WTC11 (cell line): Measurements from ENCODE around the gene ECI1. TPM values are rescaled to one million over a fixed set of nuclear protein-coding genes. Genes with fewer than 3 reads are reported as not detected.

Experiments used
- ATAC-seq: fragments of 200-7000 bp; cut with Tn5 transposase; 2 replicates; pipeline ENCODE4 v1.10.0; 2021; ENCODE audit warnings: mild to moderate bottlenecking, moderate library complexity
- CTCF ChIA-PET: fragments of 300-600 bp; sonication (Branson Sonifier 250); formaldehyde crosslinking; loops from one replicate; lab custom pipeline; 2021; ENCODE audit warnings: antibody characterized with exemption; lab: Charles Lee
- POLR2A ChIA-PET: fragments of 350-600 bp; sonication (Branson Sonifier 250); formaldehyde crosslinking; loops from one replicate; lab custom pipeline; 2021; ENCODE audit warnings: antibody characterized with exemption; lab: Charles Lee
- DNase-seq: peaks from one replicate; pipeline ENCODE4 v3.0.0; 2021; ENCODE audit warnings: low spot score
- H3K27ac Mint-ChIP-seq: 2 replicates; pipeline ENCODE4 v1.8.0; 2021; ENCODE audit warnings: mixed read lengths
- H3K27me3 Mint-ChIP-seq: 2 replicates; pipeline ENCODE4 v1.8.0; 2021; ENCODE audit warnings: low read depth, mild to moderate bottlenecking, moderate library complexity, mixed read lengths
- H3K36me3 Mint-ChIP-seq: 2 replicates; pipeline ENCODE4 v1.8.0; 2021; ENCODE audit warnings: mixed read lengths
- H3K4me1 Mint-ChIP-seq: 2 replicates; pipeline ENCODE4 v1.8.0; 2022; ENCODE audit warnings: mixed read lengths
- H3K4me3 Mint-ChIP-seq: 2 replicates; pipeline ENCODE4 v1.8.0; 2021; ENCODE audit warnings: mild to moderate bottlenecking, moderate library complexity, mixed read lengths
- H3K9me3 Mint-ChIP-seq: 2 replicates; pipeline ENCODE4 v1.8.0; 2021; ENCODE audit warnings: mixed read lengths
- AFF4 ChIP-seq: sonication (generic); formaldehyde crosslinking; IDR thresholded peaks from 2 replicates; pipeline ENCODE4 v1.8.1; 2023; ENCODE audit warnings: mild to moderate bottlenecking, missing genetic modification reagents, borderline replicate concordance
- AR ChIP-seq: fragments of 250-450 bp; sonication (Bioruptor Pico); IDR thresholded peaks from 2 replicates; pipeline ENCODE4 v1.9.0; 2021; ENCODE audit warnings: mild to moderate bottlenecking
- ATF2 ChIP-seq: sonication (generic); formaldehyde crosslinking; IDR thresholded peaks from 2 replicates; pipeline ENCODE4 v1.8.1; 2022; ENCODE audit warnings: low read depth, missing genetic modification reagents, borderline replicate concordance
- CTCF ChIP-seq: fragments of 200-600 bp; IDR thresholded peaks from 2 replicates; pipeline ENCODE4 v1.8.0; 2022; ENCODE audit warnings: antibody characterized with exemption
- E2F4 ChIP-seq: sonication (generic); formaldehyde crosslinking; IDR thresholded peaks from 2 replicates; pipeline ENCODE4 v1.8.1; 2022; ENCODE audit warnings: low read depth, mild to moderate bottlenecking, moderate library complexity, missing genetic modification reagents, borderline replicate concordance
- ETV6 ChIP-seq: sonication (generic); formaldehyde crosslinking; IDR thresholded peaks from 2 replicates; pipeline ENCODE4 v1.8.1; 2022; ENCODE audit warnings: mild to moderate bottlenecking, missing genetic modification reagents
- GTF2I ChIP-seq: fragments of 250-450 bp; sonication (Bioruptor Pico); conservative IDR thresholded peaks from 2 replicates; pipeline ENCODE4 v1.4.0; 2021; ENCODE audit warnings: mild to moderate bottlenecking
- NFYB ChIP-seq: sonication (generic); formaldehyde crosslinking; conservative IDR thresholded peaks from 2 replicates; pipeline ENCODE4 v1.8.0; 2022; ENCODE audit warnings: low read depth, missing genetic modification reagents
- RELA ChIP-seq: sonication (generic); formaldehyde crosslinking; IDR thresholded peaks from 2 replicates; pipeline ENCODE4 v1.8.1; 2022; ENCODE audit warnings: missing genetic modification reagents, mild to moderate bottlenecking, borderline replicate concordance
- TCF7 ChIP-seq: sonication (generic); formaldehyde crosslinking; IDR thresholded peaks from 2 replicates; pipeline ENCODE4 v1.8.0; 2022; ENCODE audit warnings: mild to moderate bottlenecking, low read depth, missing genetic modification reagents, moderate library complexity
- TEAD4 ChIP-seq: sonication (generic); formaldehyde crosslinking; IDR thresholded peaks from 2 replicates; pipeline ENCODE4 v1.8.0; 2022; ENCODE audit warnings: mild to moderate bottlenecking, missing genetic modification reagents
- USF2 ChIP-seq: sonication (generic); formaldehyde crosslinking; IDR thresholded peaks from 2 replicates; pipeline ENCODE4 v1.8.1; 2023; ENCODE audit warnings: mild to moderate bottlenecking, missing genetic modification reagents, moderate library complexity
- ZNF281 ChIP-seq: sonication (generic); formaldehyde crosslinking; IDR thresholded peaks from 2 replicates; pipeline ENCODE4 v1.8.0; 2023; ENCODE audit warnings: mild to moderate bottlenecking, missing genetic modification reagents
- ZNF423 ChIP-seq: fragments of 250-450 bp; sonication (Bioruptor Pico); IDR thresholded peaks from 2 replicates; pipeline ENCODE4 v2.1.2; 2022; ENCODE audit warnings: mild to moderate bottlenecking, moderate library complexity
- ZNF425 ChIP-seq: fragments of 250-450 bp; sonication (Bioruptor Pico); conservative IDR thresholded peaks from 2 replicates; pipeline ENCODE4 v1.9.0; 2021; ENCODE audit warnings: mild to moderate bottlenecking
- ZSCAN18 ChIP-seq: fragments of 250-450 bp; sonication (Bioruptor Pico); IDR thresholded peaks from 2 replicates; pipeline ENCODE4 v2.1.2; 2022; ENCODE audit warnings: mild to moderate bottlenecking, moderate library complexity
- total RNA-seq: library from RNA; stranded (reverse); gene quantifications from 3 replicates; pipeline ENCODE4 v1.2.3, GENCODE V29; 2021

The ECI1 gene
- total RNA-seq, 1 experiment from 2014 or later: 100 TPM

GRCh38 chr16:2285731-2286191, 34.4 kb upstream of the ECI1 start:
- no peak overlapping the region for H3K27ac Mint-ChIP-seq
- TF ChIP-seq ETV6 (CRISPR knock-in tag) (no peak), E2F4 (CRISPR knock-in tag) (no peak), RELA (CRISPR knock-in tag) (no peak), GTF2I (CRISPR knock-in tag) (no peak), USF2 (no peak), TEAD4 (CRISPR knock-in tag) (no peak), NFYB (CRISPR knock-in tag) (no peak), ATF2 (CRISPR knock-in tag) (no peak), ZNF425 (CRISPR knock-in tag) (no peak), TCF7 (CRISPR knock-in tag) (no peak), AFF4 (CRISPR knock-in tag) (no peak), AR (no peak), ZNF281 (CRISPR knock-in tag) (no peak), CTCF (no peak), ZNF423 (CRISPR knock-in tag) (no peak), ZSCAN18 (CRISPR knock-in tag) (no peak)
- H3K36me3 Mint-ChIP-seq: no peaks in the 10 kb centered on the region
- no peaks in the 10 kb centered on the region for H3K9me3 Mint-ChIP-seq
- no peaks in the 10 kb centered on the region for H3K27me3 Mint-ChIP-seq
- DNase-seq: no peak
- no peak for ATAC-seq
- H3K4me1 Mint-ChIP-seq: no peaks in the 10 kb centered on the region
- CTCF ChIA-PET: interaction anchor here (2.6 kb wide), 1 partner anchor 11 kb away, joined by 10 read pairs; no protein-coding TSS in a partner anchor
- POLR2A ChIA-PET: no interaction called here
- H3K4me3 Mint-ChIP-seq: no peak overlapping the region
